Common myeloid progenitor, CD34-positive (primary cell): ENCODE data around the gene TCP11.

ENCODE experiments used
- CTCF ChIA-PET: fragments of 350-600 bp; sonication (Branson Sonifier 250); formaldehyde crosslinking; loops from one replicate; lab custom pipeline; 2021; ENCODE audit warnings: antibody characterized with exemption; lab: Charles Lee
- POLR2A ChIA-PET: fragments of 350-600 bp; sonication (Branson Sonifier 250); formaldehyde crosslinking; loops from one replicate; lab custom pipeline; 2021; ENCODE audit warnings: antibody characterized with exemption; lab: Charles Lee
- DNase-seq, 3 donors: peaks; one replicate each; pipeline versions ENCODE4 v3.0.0 to v3.0.0-alpha.2; 2013
- H3K27ac ChIP-seq, 2 experiments: 1 replicate in 1 of 2; 2 replicates in 1 of 2; pipeline ENCODE4 v1.7.0; 2013; ENCODE audit warnings: inconsistent platforms in 2 of 2, low read length in 2 of 2, mild to moderate bottlenecking in 2 of 2, low read depth in 1 of 2, moderate library complexity in 1 of 2; ENCODE audit not compliant: severe bottlenecking in 2 of 2, insufficient read depth in 1 of 2, poor library complexity in 1 of 2
- H3K27me3 ChIP-seq, 5 experiments: replicated peaks in 2 of 5; 1 replicate in 3 of 5; 2 replicates in 2 of 5; pipeline versions ENCODE4 v1.6.1 to v1.7.0; 2013; ENCODE audit warnings: low read length in 4 of 5, mild to moderate bottlenecking in 2 of 5, moderate library complexity in 2 of 5, inconsistent platforms in 1 of 5; ENCODE audit not compliant: insufficient read depth in 5 of 5, control insufficient read depth in 4 of 5
- H3K36me3 ChIP-seq, 4 experiments: 1 replicate in 2 of 4; 2 replicates in 2 of 4; pipeline versions ENCODE4 v1.6.1 to v1.7.0; 2013; ENCODE audit warnings: low read length in 3 of 4, control low read depth in 1 of 4, mild to moderate bottlenecking in 1 of 4; ENCODE audit not compliant: control insufficient read depth in 4 of 4, insufficient read depth in 4 of 4
- H3K4me1 ChIP-seq, 4 experiments: 1 replicate in 3 of 4; 2 replicates in 1 of 4; pipeline versions ENCODE4 v1.6.1 to v1.7.1; 2013; ENCODE audit warnings: low read length in 3 of 4, mild to moderate bottlenecking in 3 of 4, control low read depth in 1 of 4, inconsistent platforms in 1 of 4, moderate library complexity in 1 of 4; ENCODE audit not compliant: control insufficient read depth in 4 of 4, insufficient read depth in 4 of 4; ENCODE audit errors: control extremely low read depth in 1 of 4
- H3K4me3 ChIP-seq, 7 experiments: 1 replicate in 4 of 7; 2 replicates in 3 of 7; pipeline versions ENCODE4 v1.5.1 to v1.7.0; 2013; ENCODE audit warnings: mild to moderate bottlenecking in 7 of 7, low read length in 6 of 7, moderate library complexity in 6 of 7, inconsistent platforms in 2 of 7, low read depth in 2 of 7, control low read depth in 1 of 7; ENCODE audit not compliant: insufficient read depth in 4 of 7, control insufficient read depth in 1 of 7; ENCODE audit errors: extremely low read depth in 1 of 7
- H3K9me3 ChIP-seq, 5 experiments: 1 replicate in 4 of 5; 2 replicates in 1 of 5; pipeline versions ENCODE4 v1.6.1 to v1.7.1; 2013; ENCODE audit warnings: low read length in 4 of 5, mild to moderate bottlenecking in 2 of 5, inconsistent platforms in 1 of 5, low read depth in 1 of 5, moderate library complexity in 1 of 5; ENCODE audit not compliant: control insufficient read depth in 4 of 5, insufficient read depth in 2 of 5; ENCODE audit errors: control extremely low read depth in 1 of 5
- WGBS: methylation state at CpG from one replicate; pipeline ENCODE4 v1.1.5; 2013; ENCODE audit not compliant: insufficient coverage; 5-methylcytosine and 5-hydroxymethylcytosine counted together

The TCP11 gene

DNA sequence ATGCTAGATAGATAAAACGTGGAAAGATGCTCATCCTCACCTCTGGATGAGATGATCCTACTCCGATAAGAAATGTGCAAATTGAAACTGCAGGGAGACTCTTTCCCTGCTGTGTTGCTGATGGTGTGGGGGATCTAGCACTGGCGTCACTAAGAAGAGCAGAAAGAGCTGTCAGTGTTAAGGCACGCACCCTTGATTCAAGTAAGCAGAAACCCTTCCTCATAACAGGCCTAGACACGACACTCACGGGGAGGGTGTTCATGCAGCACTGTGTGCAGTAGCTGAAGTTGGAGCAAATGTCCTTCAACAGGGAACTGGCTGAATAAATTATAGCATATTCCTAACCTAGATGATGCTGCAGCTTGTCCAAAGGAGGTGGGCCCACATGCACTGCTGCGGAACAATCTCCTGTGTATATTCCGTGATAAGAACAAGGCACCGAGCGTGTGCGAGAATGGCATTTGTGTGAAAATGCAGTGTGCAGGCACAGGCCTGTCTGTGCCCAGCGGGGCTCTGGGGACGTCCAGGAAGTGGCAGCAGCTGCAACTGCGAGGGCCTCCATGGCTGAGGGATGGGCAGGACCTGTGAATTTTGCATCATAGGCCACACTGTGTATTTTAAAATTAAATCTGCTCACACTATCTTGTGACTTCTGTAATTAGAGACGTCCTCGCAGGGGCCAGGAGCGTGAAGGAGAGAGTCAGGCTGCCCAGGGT, 64.0 kb downstream of the TCP11 start:
- CTCF ChIA-PET: interaction anchor here (2.0 kb wide), 1 partner anchor 13 kb away, joined by 6 read pairs; no protein-coding TSS in a partner anchor
- peaks cover 0 to 21% (median 16%) of the 10 kb centered on the region in 4 experiments for H3K4me1 ChIP-seq
- no peaks in the 10 kb centered on the region for H3K27me3 ChIP-seq
- POLR2A ChIA-PET: no interaction called here
- peaks cover 2 to 36% (median 31%) of the 10 kb centered on the region in 4 experiments for H3K36me3 ChIP-seq
- DNase-seq: no peak
- no peaks in the 10 kb centered on the region for H3K9me3 ChIP-seq
- H3K4me3 ChIP-seq: no peak overlapping the region
- no peak overlapping the region for H3K27ac ChIP-seq
- WGBS: 94% methylated on average over 17 of the region's 17 CpGs

DNA sequence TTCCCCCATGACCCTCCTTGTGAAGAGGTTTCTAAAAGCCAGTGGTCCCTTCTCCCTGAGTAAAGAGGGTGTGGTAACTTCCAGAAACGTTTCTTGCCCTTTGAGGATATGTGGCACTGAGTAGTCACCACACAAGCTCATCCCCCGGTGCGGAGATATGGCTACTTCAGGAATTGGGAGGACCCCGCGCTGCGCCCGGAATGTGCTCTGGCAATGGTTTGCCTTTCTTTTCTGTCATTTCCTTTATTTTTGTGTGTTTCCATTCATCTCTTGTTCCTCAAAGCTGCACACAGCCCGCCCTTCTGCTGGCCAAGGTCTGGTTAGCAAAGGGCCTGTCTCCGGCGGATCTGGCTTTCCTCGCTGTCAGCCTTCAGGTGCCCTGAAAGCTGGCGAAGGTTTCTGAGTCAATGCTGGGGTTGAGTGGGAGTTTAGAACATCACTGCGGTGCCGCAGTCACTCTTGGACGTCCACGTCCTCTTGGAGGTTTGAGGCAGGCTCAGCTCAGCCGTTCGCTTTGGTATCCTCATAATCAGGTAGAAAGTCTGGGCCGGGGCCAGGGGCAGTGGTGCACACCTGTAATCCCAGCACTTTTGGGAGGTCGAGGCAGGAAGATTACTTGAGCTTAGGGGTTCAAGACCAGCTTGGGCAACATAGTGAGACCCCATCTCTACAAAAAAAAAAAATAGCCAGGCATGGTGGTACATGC, 67.2 kb downstream of the TCP11 start:
- ChIA-PET CTCF (interaction anchor here (1.0 to 1.7 kb wide), 3 partner anchors 8 to 86 kb away, joined by 3 to 4 read pairs (median 3); no protein-coding TSS in a partner anchor), POLR2A (no interaction called here)
- WGBS: 96% methylated on average over 19 of the region's 20 CpGs
- H3K4me1 ChIP-seq: no peaks in the 10 kb centered on the region
- no peak overlapping the region for H3K4me3 ChIP-seq
- no peak for DNase-seq
- peaks cover 0 to 22% (median 17%) of the 10 kb centered on the region in 4 experiments for H3K36me3 ChIP-seq
- no peak overlapping the region for H3K27ac ChIP-seq
- no peaks in the 10 kb centered on the region for H3K27me3 ChIP-seq
- no peaks in the 10 kb centered on the region for H3K9me3 ChIP-seq

- ChIA-PET POLR2A (no interaction called here), CTCF (interaction anchor here (1.0 to 1.7 kb wide), 2 partner anchors 73 to 86 kb away, joined by 3 to 4 read pairs; no protein-coding TSS in a partner anchor)
- no peaks in the 10 kb centered on the region for H3K27me3 ChIP-seq
- H3K4me1 ChIP-seq: no peaks in the 10 kb centered on the region
- H3K27ac ChIP-seq: no peak overlapping the region
- H3K4me3 ChIP-seq: no peak overlapping the region
- no peaks in the 10 kb centered on the region for H3K9me3 ChIP-seq
- 98% methylated on average over 9 of the region's 10 CpGs for WGBS
- H3K36me3 ChIP-seq: peaks cover 0 to 19% (median 13%) of the 10 kb centered on the region in 4 experiments
- DNase-seq: no peak
Measured at GRCh38 chr6:35073211-35073610, 67.9 kb downstream of the TCP11 start.

GRCh38 chr6:35072698-35073055, 68.5 kb downstream of the TCP11 start:
- no peak overlapping the region for H3K4me3 ChIP-seq
- ChIA-PET CTCF (interaction anchor here (0.8 to 1.7 kb wide), 3 partner anchors 67 to 85 kb away, joined by 3 to 4 read pairs (median 3); no protein-coding TSS in a partner anchor), POLR2A (no interaction called here)
- no peaks in the 10 kb centered on the region for H3K9me3 ChIP-seq
- peaks cover 0 to 19% (median 12%) of the 10 kb centered on the region in 4 experiments for H3K36me3 ChIP-seq
- DNase-seq: no peak
- H3K27me3 ChIP-seq: no peaks in the 10 kb centered on the region
- no peak overlapping the region for H3K27ac ChIP-seq
- 100% methylated on average over 9 of the region's 9 CpGs for WGBS
- no peaks in the 10 kb centered on the region for H3K4me1 ChIP-seq

- Histone ChIP-seq H3K4me3 (no peak overlapping the region), H3K36me3 (peaks cover 0 to 19% (median 12%) of the 10 kb centered on the region in 4 experiments), H3K27me3 (no peaks in the 10 kb centered on the region), H3K27ac (no peak overlapping the region), H3K4me1 (no peaks in the 10 kb centered on the region), H3K9me3 (no peaks in the 10 kb centered on the region)
- 85% methylated on average over 13 of the region's 15 CpGs for WGBS
- no peak for DNase-seq
- POLR2A ChIA-PET: no interaction called here
- CTCF ChIA-PET: interaction anchor here (0.8 to 1.7 kb wide), 2 partner anchors 68 to 85 kb away, joined by 3 to 4 read pairs; no protein-coding TSS in a partner anchor
Measured at GRCh38 chr6:35072051-35072697, 69.0 kb downstream of the TCP11 start.

GRCh38 chr6:35071347-35071994, 69.7 kb downstream of the TCP11 start:
- Histone ChIP-seq H3K9me3 (no peaks in the 10 kb centered on the region), H3K27me3 (no peaks in the 10 kb centered on the region), H3K4me1 (no peaks in the 10 kb centered on the region), H3K36me3 (peaks cover 0 to 19% (median 15%) of the 10 kb centered on the region in 4 experiments), H3K4me3 (no peak overlapping the region), H3K27ac (no peak overlapping the region)
- no peak for DNase-seq
- ChIA-PET CTCF (no interaction called here), POLR2A (no interaction called here)
- 89% methylated on average over 7 of the region's 12 CpGs for WGBS
